GM10266 (cell line): ENCODE results near the gene HOOK2.

Source experiments
- DNase-seq: peaks from one replicate; pipeline ENCODE4 v3.0.0; 2012; ENCODE audit errors: extremely low spot score
- TF ChIP-seq, protein P1 (sequence below): IDR thresholded peaks from 2 replicates; pipeline ENCODE4 v1.5.1; 2012; ENCODE audit warnings: mild to moderate bottlenecking, low read depth; ENCODE audit not compliant: control insufficient read depth, insufficient read depth; ENCODE audit errors: missing control alignments

Gene HOOK2

GRCh38 chr19:12787458-12787857, 12.1 kb upstream of the HOOK2 start:
- DNase-seq: no peak
- TF ChIP-seq, protein P1, sequence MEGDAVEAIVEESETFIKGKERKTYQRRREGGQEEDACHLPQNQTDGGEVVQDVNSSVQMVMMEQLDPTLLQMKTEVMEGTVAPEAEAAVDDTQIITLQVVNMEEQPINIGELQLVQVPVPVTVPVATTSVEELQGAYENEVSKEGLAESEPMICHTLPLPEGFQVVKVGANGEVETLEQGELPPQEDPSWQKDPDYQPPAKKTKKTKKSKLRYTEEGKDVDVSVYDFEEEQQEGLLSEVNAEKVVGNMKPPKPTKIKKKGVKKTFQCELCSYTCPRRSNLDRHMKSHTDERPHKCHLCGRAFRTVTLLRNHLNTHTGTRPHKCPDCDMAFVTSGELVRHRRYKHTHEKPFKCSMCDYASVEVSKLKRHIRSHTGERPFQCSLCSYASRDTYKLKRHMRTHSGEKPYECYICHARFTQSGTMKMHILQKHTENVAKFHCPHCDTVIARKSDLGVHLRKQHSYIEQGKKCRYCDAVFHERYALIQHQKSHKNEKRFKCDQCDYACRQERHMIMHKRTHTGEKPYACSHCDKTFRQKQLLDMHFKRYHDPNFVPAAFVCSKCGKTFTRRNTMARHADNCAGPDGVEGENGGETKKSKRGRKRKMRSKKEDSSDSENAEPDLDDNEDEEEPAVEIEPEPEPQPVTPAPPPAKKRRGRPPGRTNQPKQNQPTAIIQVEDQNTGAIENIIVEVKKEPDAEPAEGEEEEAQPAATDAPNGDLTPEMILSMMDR: no peak

GRCh38 chr19:12786952-12787351, 11.6 kb upstream of the HOOK2 start:
- no peak for DNase-seq
- TF ChIP-seq, protein P1: no peak

- TF ChIP-seq, protein P1: no peak
- peak; percentile 12 for DNase-seq
Observed at GRCh38 chr19:12786141-12786870, 11.0 kb upstream of the HOOK2 start.

- TF ChIP-seq, protein P1: no peak
- DNase-seq: no peak
Observed at GRCh38 chr19:12785431-12786031, 10.2 kb upstream of the HOOK2 start.

- DNase-seq: no peak
- TF ChIP-seq, protein P1: no peak
Observed at GRCh38 chr19:12784871-12785430, 9.6 kb upstream of the HOOK2 start.

DNA sequence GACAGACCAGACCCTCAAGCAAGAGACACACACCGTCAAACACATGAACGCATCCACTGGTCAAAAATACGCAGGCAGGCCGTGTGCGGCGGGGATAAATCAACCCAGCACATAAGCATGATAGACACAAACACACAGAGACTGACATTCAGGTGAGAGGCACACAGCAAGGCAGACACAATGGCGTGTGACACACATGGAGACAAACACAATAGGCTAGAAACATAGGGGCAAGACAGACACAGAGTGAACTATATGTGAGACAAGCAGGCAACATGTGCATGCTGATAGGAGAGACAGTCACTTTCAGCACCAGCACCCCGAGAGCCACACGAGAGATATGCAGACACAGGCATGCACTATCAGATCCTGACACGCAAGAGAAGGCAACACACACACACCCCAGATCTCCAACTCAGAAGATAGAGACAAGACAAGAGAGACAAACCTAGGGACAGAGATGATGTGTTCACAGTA, 9.1 kb upstream of the HOOK2 start:
- no peak for DNase-seq
- TF ChIP-seq, protein P1: no peak

GRCh38 chr19:12783849-12784393, 8.6 kb upstream of the HOOK2 start:
- TF ChIP-seq, protein P1: no peak
- DNase-seq: no peak
